ENCODE measurements around the gene ANKRD36C. TPM values are rescaled to one million over a fixed set of nuclear protein-coding genes. Genes with fewer than 3 reads are reported as not detected.
"Not testable (repeated sequence)": the region's sequence is repeated elsewhere in the genome, so short reads cannot be mapped to it uniquely, and the experiment has no call there.

Gene ANKRD36C
- total and polyA plus RNA-seq, 2 of the 4 experiments (the other 2 are of a cell fraction): 2.2 to 27.1 TPM

DNA sequence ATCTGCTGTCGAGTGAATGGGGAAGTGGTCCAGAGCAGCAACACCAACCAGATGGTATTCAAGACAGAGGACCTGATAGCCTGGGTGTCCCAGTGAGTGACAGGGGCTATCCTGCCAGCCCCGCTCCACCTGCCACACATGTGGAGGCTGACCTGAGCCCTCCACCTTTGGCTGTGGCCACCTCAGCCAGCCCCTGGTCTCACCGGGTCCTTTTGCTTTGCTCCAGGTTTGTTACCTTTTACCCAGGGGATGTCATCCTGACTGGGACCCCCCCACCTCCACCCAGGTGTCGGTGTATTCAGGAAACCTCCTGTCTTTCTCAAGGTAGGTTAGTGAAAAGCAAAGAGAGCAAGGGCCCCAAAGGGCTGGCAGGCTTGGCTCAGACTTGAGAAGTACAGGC lies 29.5 kb upstream of the ANKRD36C start:
- H3K4me3 ChIP-seq (ENCODE audit: insufficient read depth, low read depth, low read length); H4K5ac ChIP-seq (ENCODE audit: low read depth, low read length); H3K9me3 ChIP-seq (ENCODE audit: control insufficient read depth, insufficient read depth, low read length); H3K18ac ChIP-seq (ENCODE audit: low read depth, low read length); DNase-seq; H3K23ac ChIP-seq (ENCODE audit: low read depth, low read length); H3K4me2 ChIP-seq (ENCODE audit: low read depth, low read length); H4K8ac ChIP-seq (ENCODE audit: low read depth in 2 of 2, low read length in 2 of 2); H3K36me3 ChIP-seq (ENCODE audit: control insufficient read depth, insufficient read depth, low read length); H2AFZ ChIP-seq (replicated peaks; ENCODE audit: low read length, poor library complexity); H3K4ac ChIP-seq (ENCODE audit: low read depth, low read length); H2BK20ac ChIP-seq (ENCODE audit: low read depth, low read length); intact Hi-C loops (cut with micrococcal nuclease); H3K14ac ChIP-seq (replicated peaks; ENCODE audit: low read depth, low read length); H2BK120ac ChIP-seq (ENCODE audit: low read depth, low read length); H3K4me1 ChIP-seq (ENCODE audit: control insufficient read depth, insufficient read depth, low read length); H3K27ac ChIP-seq (ENCODE audit: insufficient read depth, low read length); H3K27me3 ChIP-seq (ENCODE audit: control insufficient read depth, insufficient read depth, low read length); dilution Hi-C loops (cut with HindIII; ENCODE audit: low sequenced_read_pairs, unreplicated experiment); H4K20me1 ChIP-seq (ENCODE audit: insufficient read depth, low read length); H2AK9ac ChIP-seq (replicated peaks; ENCODE audit: low read depth, low read length, poor library complexity); H3K9ac ChIP-seq (ENCODE audit: low read depth, low read length); ATAC-seq (ENCODE audit: low read depth); H3K56ac ChIP-seq (ENCODE audit: extremely low read depth, insufficient read depth, low read length); BruUV-seq (replicated peaks); H2BK15ac ChIP-seq (ENCODE audit: low read depth, low read length); H3K79me1 ChIP-seq (ENCODE audit: low read depth in 1 of 2, low read length in 2 of 2); H3K9me1 ChIP-seq (ENCODE audit: insufficient read depth, low read length); POLR2A ChIA-PET (ENCODE audit: unreplicated experiment); H2BK5ac ChIP-seq (ENCODE audit: low read depth, low read length, poor library complexity, severe bottlenecking); CTCF ChIA-PET; H4K91ac ChIP-seq (ENCODE audit: insufficient read depth, low read depth, low read length); H2AK5ac ChIP-seq (ENCODE audit: low read depth, low read length): not testable (repeated sequence)
- WGBS, 2 experiments (ENCODE audit: extremely low coverage in 2 of 2, insufficient read length in 1 of 2): no CpG with 5 or more reads among the region's 4 CpGs
- in situ Hi-C loops (cut with MboI; ENCODE audit: low sequenced_read_pairs): loop anchor here (25.0 kb wide), 4 partner anchors 91 to 491 kb away; partner anchors contain the start of genes ADRA2B, CIAO1, NEURL3 and TMEM127

DNA sequence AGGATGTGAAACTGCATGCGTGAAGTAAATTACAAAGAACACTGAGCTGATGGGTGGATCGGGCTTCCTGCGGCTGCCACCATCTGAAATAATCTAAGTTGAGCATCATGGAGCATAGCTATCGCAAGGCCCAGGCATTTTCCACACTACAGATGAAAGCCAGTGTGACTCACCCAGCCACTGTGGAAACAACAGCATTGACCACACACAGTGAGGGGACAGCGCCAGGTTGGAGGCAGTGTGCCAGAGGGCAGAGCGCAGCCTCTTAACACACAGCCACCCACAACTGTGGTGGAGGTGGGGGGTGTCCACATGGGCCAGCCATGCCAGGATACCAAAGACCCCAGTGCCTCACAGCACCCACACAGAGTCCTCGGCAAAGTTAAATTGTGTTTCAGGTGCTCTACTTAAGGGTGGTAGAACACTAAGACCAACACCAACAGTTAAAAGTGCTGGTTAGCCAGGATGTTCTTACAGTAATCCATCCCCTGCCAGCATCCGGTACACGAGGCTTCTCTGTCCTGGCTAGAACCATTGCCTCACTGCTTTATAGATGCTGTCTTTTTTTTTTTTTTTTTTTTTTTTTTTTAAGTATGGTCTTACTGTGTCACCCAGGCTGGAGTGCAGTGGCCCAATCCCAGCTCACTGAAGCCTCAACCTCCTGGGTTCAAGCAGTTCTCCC lies 28.4 kb upstream of the ANKRD36C start:
- H2BK5ac ChIP-seq (ENCODE audit: low read depth, low read length, poor library complexity, severe bottlenecking); H3K9ac ChIP-seq (ENCODE audit: low read depth, low read length); H4K91ac ChIP-seq (ENCODE audit: insufficient read depth, low read depth, low read length); H3K9me3 ChIP-seq (ENCODE audit: control insufficient read depth, insufficient read depth, low read length); H3K27me3 ChIP-seq (ENCODE audit: control insufficient read depth, insufficient read depth, low read length); H3K4me1 ChIP-seq (ENCODE audit: control insufficient read depth, insufficient read depth, low read length); H3K4ac ChIP-seq (ENCODE audit: low read depth, low read length); H4K8ac ChIP-seq (ENCODE audit: low read depth in 2 of 2, low read length in 2 of 2); H2BK20ac ChIP-seq (ENCODE audit: low read depth, low read length); H3K9me1 ChIP-seq (ENCODE audit: insufficient read depth, low read length); POLR2A ChIA-PET (ENCODE audit: unreplicated experiment); H3K79me1 ChIP-seq (ENCODE audit: low read depth in 1 of 2, low read length in 2 of 2); H3K4me2 ChIP-seq (ENCODE audit: low read depth, low read length); H3K14ac ChIP-seq (replicated peaks; ENCODE audit: low read depth, low read length); BruUV-seq (replicated peaks); H2BK120ac ChIP-seq (ENCODE audit: low read depth, low read length); H3K18ac ChIP-seq (ENCODE audit: low read depth, low read length); H2AFZ ChIP-seq (replicated peaks; ENCODE audit: low read length, poor library complexity); H3K27ac ChIP-seq (ENCODE audit: insufficient read depth, low read length); H2AK9ac ChIP-seq (replicated peaks; ENCODE audit: low read depth, low read length, poor library complexity); H4K20me1 ChIP-seq (ENCODE audit: insufficient read depth, low read length); DNase-seq; intact Hi-C loops (cut with micrococcal nuclease); dilution Hi-C loops (cut with HindIII; ENCODE audit: low sequenced_read_pairs, unreplicated experiment); H3K23ac ChIP-seq (ENCODE audit: low read depth, low read length); H3K56ac ChIP-seq (ENCODE audit: extremely low read depth, insufficient read depth, low read length); CTCF ChIA-PET; H2BK15ac ChIP-seq (ENCODE audit: low read depth, low read length); H3K4me3 ChIP-seq (ENCODE audit: insufficient read depth, low read depth, low read length); H4K5ac ChIP-seq (ENCODE audit: low read depth, low read length); H2AK5ac ChIP-seq (ENCODE audit: low read depth, low read length); H3K36me3 ChIP-seq (ENCODE audit: control insufficient read depth, insufficient read depth, low read length): not testable (repeated sequence)
- in situ Hi-C loops (cut with MboI; ENCODE audit: low sequenced_read_pairs): loop anchor here (25.0 kb wide), 4 partner anchors 92 to 492 kb away; partner anchors contain the start of genes ADRA2B, CIAO1, NEURL3 and TMEM127
- peak; percentile 28; the same call in 1 of the 2 replicates for ATAC-seq (ENCODE audit: low read depth)
- no CpG with 5 or more reads among the region's 9 CpGs for WGBS, 2 experiments (ENCODE audit: extremely low coverage in 2 of 2, insufficient read length in 1 of 2)
